Caco-2 (cell line): ENCODE measurements around the gene CAPN5. TPM values are rescaled to one million over a fixed set of nuclear protein-coding genes. Genes with fewer than 3 reads are reported as not detected.

ENCODE experiments used
- BruUV-seq: library from RNA; stranded (reverse); fragments of 400-500 nt; replicated peaks from 2 replicates; lab custom pipeline; 2021; lab: Mats Ljungman, UMichigan
- CTCF ChIA-PET: fragments of 300-600 bp; sonication (Branson Sonifier 250); formaldehyde crosslinking; loops from one replicate; lab custom pipeline; 2022; ENCODE audit warnings: antibody characterized with exemption; lab: Charles Lee
- POLR2A ChIA-PET: fragments of 300-600 bp; sonication (Branson Sonifier 250); formaldehyde crosslinking; loops from one replicate; lab custom pipeline; 2022; ENCODE audit warnings: antibody characterized with exemption; lab: Charles Lee
- DNase-seq, 2 experiments: peaks; one replicate each; pipeline versions ENCODE4 v3.0.0 to v3.0.0-alpha.2; 2020 to 2022
- H3K27me3 ChIP-seq: replicated peaks from 2 replicates; pipeline ENCODE4 v1.6.0; 2011; ENCODE audit warnings: low read length; ENCODE audit not compliant: control insufficient read depth, insufficient read depth
- H3K36me3 ChIP-seq: 2 replicates; pipeline ENCODE4 v1.5.1; 2011; ENCODE audit warnings: low read length; ENCODE audit not compliant: control insufficient read depth, insufficient read depth
- H3K4me1 ChIP-seq: fragments of 250-450 bp; sonication (Bioruptor Pico); 2 replicates; pipeline ENCODE4 v1.5.1; 2020; ENCODE audit warnings: mild to moderate bottlenecking
- H3K4me3 ChIP-seq: 2 replicates; pipeline ENCODE4 v1.5.1; 2011; ENCODE audit warnings: low read depth, mild to moderate bottlenecking, control low read depth, low read length
- H3K9me3 ChIP-seq: fragments of 250-450 bp; sonication (Bioruptor Pico); 2 replicates; pipeline ENCODE4 v1.5.1; 2020; ENCODE audit warnings: mild to moderate bottlenecking, moderate library complexity
- H3K27ac Mint-ChIP-seq: one replicate; pipeline ENCODE4 v1.8.0; 2022; ENCODE audit warnings: mixed read lengths; ENCODE audit not compliant: unreplicated experiment
- H3K27me3 Mint-ChIP-seq: one replicate; pipeline ENCODE4 v1.8.0; 2022; ENCODE audit warnings: mixed read lengths; ENCODE audit not compliant: insufficient read depth, unreplicated experiment
- H3K36me3 Mint-ChIP-seq: one replicate; pipeline ENCODE4 v1.8.0; 2022; ENCODE audit warnings: mild to moderate bottlenecking, mixed read lengths; ENCODE audit not compliant: insufficient read depth, unreplicated experiment
- H3K4me1 Mint-ChIP-seq: one replicate; pipeline ENCODE4 v1.8.0; 2022; ENCODE audit warnings: low read depth, mixed read lengths; ENCODE audit not compliant: unreplicated experiment
- H3K4me3 Mint-ChIP-seq: one replicate; pipeline ENCODE4 v1.8.0; 2022; ENCODE audit warnings: mild to moderate bottlenecking, moderate library complexity, mixed read lengths; ENCODE audit not compliant: unreplicated experiment
- H3K9me3 Mint-ChIP-seq: one replicate; pipeline ENCODE4 v1.8.0; 2022; ENCODE audit warnings: mixed read lengths; ENCODE audit not compliant: unreplicated experiment
- CTCF ChIP-seq, 2 experiments: fragments of 200-600 bp in 1 of 2; IDR thresholded peaks; 1 replicate in 1 of 2; 2 replicates in 1 of 2; pipeline versions ENCODE4 v1.5.1 to v1.8.0; 2011 to 2022; ENCODE audit warnings: antibody characterized with exemption in 1 of 2, control low read depth in 1 of 2, inconsistent platforms in 1 of 2, low read depth in 1 of 2, low read length in 1 of 2, mild to moderate bottlenecking in 1 of 2, moderate library complexity in 1 of 2; ENCODE audit not compliant: insufficient read depth in 1 of 2, severe bottlenecking in 1 of 2, unreplicated experiment in 1 of 2
- intact Hi-C: fragments of 100-400 bp; cut with micrococcal nuclease; formaldehyde crosslinking; loops from one replicate; pipeline ENCODE4 v1.10.0; 2022; ENCODE audit not compliant: unreplicated experiment
- total RNA-seq: library from RNA; stranded (reverse); gene quantifications from 2 replicates; pipeline ENCODE4 v1.2.3, GENCODE V29; 2022

CAPN5 gene
- total RNA-seq, 1 experiment from 2014 or later, result 21.2 TPM

GRCh38 chr11:77165066-77165465, 98.3 kb downstream of the CAPN5 start:
- H3K27me3 ChIP-seq, result no peaks in the 10 kb centered on the region
- H3K4me3 ChIP-seq, result no peak overlapping the region
- H3K27me3 Mint-ChIP-seq, result no peaks in the 10 kb centered on the region
- H3K9me3 Mint-ChIP-seq, result no peaks in the 10 kb centered on the region
- peaks cover 6% of the 10 kb centered on the region for H3K4me1 Mint-ChIP-seq
- no peaks in the 10 kb centered on the region for H3K36me3 Mint-ChIP-seq
- intact Hi-C loops, result no loop called here
- CTCF ChIA-PET, result no interaction called here
- no peak overlapping the region for H3K4me3 Mint-ChIP-seq
- peaks cover 6% of the 10 kb centered on the region for H3K4me1 ChIP-seq
- BruUV-seq, result no TSS peak
- H3K27ac Mint-ChIP-seq, result no peak overlapping the region
- H3K36me3 ChIP-seq, result no peaks in the 10 kb centered on the region
- H3K9me3 ChIP-seq, result no peaks in the 10 kb centered on the region
- no peak for TF ChIP-seq CTCF (IDR thresholded peaks at IDR 0.05; ENCODE audit: insufficient read depth in 1 of 2, low read depth in 1 of 2, low read length in 1 of 2, severe bottlenecking in 1 of 2, unreplicated experiment in 1 of 2)
- no peak for DNase-seq
- POLR2A ChIA-PET, result no interaction called here

GRCh38 chr11:77166021-77166420, 99.2 kb downstream of the CAPN5 start:
- Histone ChIP-seq H3K36me3 (no peaks in the 10 kb centered on the region), H3K9me3 (no peaks in the 10 kb centered on the region), H3K4me1 (peaks cover 15% of the 10 kb centered on the region), H3K4me3 (no peak overlapping the region), H3K27me3 (no peaks in the 10 kb centered on the region)
- ChIA-PET CTCF (interaction anchor here (0.8 to 1.6 kb wide), 2 partner anchors 22 to 38 kb away, joined by 3 to 8 read pairs; partner anchors contain the start of gene MYO7A), POLR2A (no interaction called here)
- Mint-ChIP-seq H3K27ac (no peak overlapping the region), H3K4me3 (no peak overlapping the region), H3K27me3 (no peaks in the 10 kb centered on the region), H3K4me1 (peaks cover 15% of the 10 kb centered on the region), H3K36me3 (no peaks in the 10 kb centered on the region), H3K9me3 (no peaks in the 10 kb centered on the region)
- no TSS peak for BruUV-seq
- intact Hi-C loops, result no loop called here
- no peak for DNase-seq
- no peak for TF ChIP-seq CTCF (IDR thresholded peaks at IDR 0.05; ENCODE audit: insufficient read depth in 1 of 2, low read depth in 1 of 2, low read length in 1 of 2, severe bottlenecking in 1 of 2, unreplicated experiment in 1 of 2)

GRCh38 chr11:77167111-77167626, 100.4 kb downstream of the CAPN5 start:
- Mint-ChIP-seq H3K4me3 (no peak overlapping the region), H3K36me3 (no peaks in the 10 kb centered on the region), H3K4me1 (peaks cover 18% of the 10 kb centered on the region), H3K27ac (no peak overlapping the region), H3K27me3 (no peaks in the 10 kb centered on the region), H3K9me3 (no peaks in the 10 kb centered on the region)
- ChIA-PET CTCF (interaction anchor here (1.0 kb wide), 1 partner anchor 40 kb away, joined by 3 read pairs; no protein-coding TSS in a partner anchor), POLR2A (no interaction called here)
- no peaks in the 10 kb centered on the region for H3K9me3 ChIP-seq
- no peak for TF ChIP-seq CTCF (IDR thresholded peaks at IDR 0.05; ENCODE audit: insufficient read depth in 1 of 2, low read depth in 1 of 2, low read length in 1 of 2, severe bottlenecking in 1 of 2, unreplicated experiment in 1 of 2)
- intact Hi-C loops, result no loop called here
- no peaks in the 10 kb centered on the region for H3K27me3 ChIP-seq
- no TSS peak for BruUV-seq
- H3K4me1 ChIP-seq, result peaks cover 27% of the 10 kb centered on the region
- DNase-seq, result no peak
- no peak overlapping the region for H3K4me3 ChIP-seq
- no peaks in the 10 kb centered on the region for H3K36me3 ChIP-seq
